Measurements from ENCODE around the gene SCN3A.

The SCN3A gene

GRCh38 chr2:165237056-165237455 lies 33.2 kb upstream of the SCN3A start:
- no peak for ATAC-seq (ENCODE audit: insufficient read depth, low read depth)
- Histone ChIP-seq H3K4me2 (ENCODE audit: insufficient read depth, low read length) (no peak overlapping the region), H4K20me1 (ENCODE audit: insufficient read depth, low read length) (no peaks in the 10 kb centered on the region), H3K4me3 (ENCODE audit: low read depth in 1 of 2, low read length in 2 of 2) (no peak overlapping the region), H3K9ac (ENCODE audit: low read depth, low read length) (no peak overlapping the region), H3K9me3 (ENCODE audit: insufficient read depth, low read length, severe bottlenecking) (no peaks in the 10 kb centered on the region), H3K36me3 (ENCODE audit: insufficient read depth, low read length) (no peaks in the 10 kb centered on the region), H3K27me3 (ENCODE audit: insufficient read depth, low read length, poor library complexity) (no peaks in the 10 kb centered on the region), H3K27ac (ENCODE audit: low read length) (no peak overlapping the region), H3K4me1 (ENCODE audit: insufficient read depth, low read length) (no peaks in the 10 kb centered on the region), H2AFZ (ENCODE audit: low read depth, low read length) (no peak overlapping the region), H3K79me2 (ENCODE audit: insufficient read depth, low read length) (no peaks in the 10 kb centered on the region)
- TF ChIP-seq EZH2 (IDR thresholded peaks at IDR 0.05; ENCODE audit: borderline replicate concordance, low read depth, low read length, severe bottlenecking): no peak
- TF ChIP-seq CTCF (IDR thresholded peaks at IDR 0.05; ENCODE audit: borderline replicate concordance, extremely low read depth, low read length, poor library complexity, severe bottlenecking): no peak
- no peak for DNase-seq

- DNase-seq (no peak), ATAC-seq (ENCODE audit: insufficient read depth, low read depth) (no peak)
- Histone ChIP-seq H3K9ac (ENCODE audit: low read depth, low read length) (no peak overlapping the region), H4K20me1 (ENCODE audit: insufficient read depth, low read length) (no peaks in the 10 kb centered on the region), H3K4me2 (ENCODE audit: insufficient read depth, low read length) (no peak overlapping the region), H3K79me2 (ENCODE audit: insufficient read depth, low read length) (no peaks in the 10 kb centered on the region), H3K9me3 (ENCODE audit: insufficient read depth, low read length, severe bottlenecking) (no peaks in the 10 kb centered on the region), H3K27me3 (ENCODE audit: insufficient read depth, low read length, poor library complexity) (no peaks in the 10 kb centered on the region), H3K27ac (ENCODE audit: low read length) (no peak overlapping the region), H3K4me3 (ENCODE audit: low read depth in 1 of 2, low read length in 2 of 2) (no peak overlapping the region), H2AFZ (ENCODE audit: low read depth, low read length) (no peak overlapping the region), H3K4me1 (ENCODE audit: insufficient read depth, low read length) (no peaks in the 10 kb centered on the region), H3K36me3 (ENCODE audit: insufficient read depth, low read length) (no peaks in the 10 kb centered on the region)
- no peak for TF ChIP-seq EZH2 (IDR thresholded peaks at IDR 0.05; ENCODE audit: borderline replicate concordance, low read depth, low read length, severe bottlenecking)
- no peak for TF ChIP-seq CTCF (IDR thresholded peaks at IDR 0.05; ENCODE audit: borderline replicate concordance, extremely low read depth, low read length, poor library complexity, severe bottlenecking)
Observed at GRCh38 chr2:165227571-165227970, 23.7 kb upstream of the SCN3A start.

DNA sequence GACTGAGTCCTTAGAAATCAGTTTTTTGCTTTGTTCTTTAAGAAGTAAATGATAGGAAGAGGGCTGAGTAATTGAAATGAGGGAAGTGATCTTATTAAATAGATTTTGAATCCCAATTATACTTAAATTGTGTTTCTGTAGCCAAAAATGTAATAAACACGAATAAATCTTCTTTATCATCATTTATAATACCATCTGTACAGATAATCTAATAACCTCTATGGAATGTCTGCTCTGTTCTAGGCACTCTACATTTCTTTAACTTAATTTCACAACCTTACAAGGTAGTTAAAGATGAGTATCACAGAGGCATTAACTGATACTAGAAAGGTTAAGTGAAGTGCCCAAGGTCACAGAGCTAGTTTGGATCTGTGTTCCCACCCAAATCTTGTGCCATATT lies 21.1 kb upstream of the SCN3A start:
- ATAC-seq (ENCODE audit: insufficient read depth, low read depth) (no peak), DNase-seq (no peak)
- Histone ChIP-seq H4K20me1 (ENCODE audit: insufficient read depth, low read length) (no peaks in the 10 kb centered on the region), H3K9ac (ENCODE audit: low read depth, low read length) (no peak overlapping the region), H3K9me3 (ENCODE audit: insufficient read depth, low read length, severe bottlenecking) (no peaks in the 10 kb centered on the region), H2AFZ (ENCODE audit: low read depth, low read length) (no peak overlapping the region), H3K27me3 (ENCODE audit: insufficient read depth, low read length, poor library complexity) (no peaks in the 10 kb centered on the region), H3K36me3 (ENCODE audit: insufficient read depth, low read length) (no peaks in the 10 kb centered on the region), H3K4me2 (ENCODE audit: insufficient read depth, low read length) (no peak overlapping the region), H3K4me3 (ENCODE audit: low read depth in 1 of 2, low read length in 2 of 2) (no peak overlapping the region), H3K79me2 (ENCODE audit: insufficient read depth, low read length) (no peaks in the 10 kb centered on the region), H3K27ac (ENCODE audit: low read length) (no peak overlapping the region), H3K4me1 (ENCODE audit: insufficient read depth, low read length) (no peaks in the 10 kb centered on the region)
- TF ChIP-seq EZH2 (IDR thresholded peaks at IDR 0.05; ENCODE audit: borderline replicate concordance, low read depth, low read length, severe bottlenecking) (no peak), CTCF (IDR thresholded peaks at IDR 0.05; ENCODE audit: borderline replicate concordance, extremely low read depth, low read length, poor library complexity, severe bottlenecking) (no peak)

GRCh38 chr2:165219481-165219880 lies 15.6 kb upstream of the SCN3A start:
- no peak for TF ChIP-seq CTCF (IDR thresholded peaks at IDR 0.05; ENCODE audit: borderline replicate concordance, extremely low read depth, low read length, poor library complexity, severe bottlenecking)
- TF ChIP-seq EZH2 (IDR thresholded peaks at IDR 0.05; ENCODE audit: borderline replicate concordance, low read depth, low read length, severe bottlenecking): no peak
- no peaks in the 10 kb centered on the region for H3K4me1 ChIP-seq (ENCODE audit: insufficient read depth, low read length)
- H3K9ac ChIP-seq (ENCODE audit: low read depth, low read length): no peak overlapping the region
- no peak overlapping the region for H3K4me3 ChIP-seq (ENCODE audit: low read depth in 1 of 2, low read length in 2 of 2)
- H3K27ac ChIP-seq (ENCODE audit: low read length): no peak overlapping the region
- DNase-seq: no peak
- no peak overlapping the region for H2AFZ ChIP-seq (ENCODE audit: low read depth, low read length)
- H3K36me3 ChIP-seq (ENCODE audit: insufficient read depth, low read length): no peaks in the 10 kb centered on the region
- no peak overlapping the region for H3K4me2 ChIP-seq (ENCODE audit: insufficient read depth, low read length)
- no peaks in the 10 kb centered on the region for H3K27me3 ChIP-seq (ENCODE audit: insufficient read depth, low read length, poor library complexity)
- no peaks in the 10 kb centered on the region for H3K79me2 ChIP-seq (ENCODE audit: insufficient read depth, low read length)
- H4K20me1 ChIP-seq (ENCODE audit: insufficient read depth, low read length): no peaks in the 10 kb centered on the region
- H3K9me3 ChIP-seq (ENCODE audit: insufficient read depth, low read length, severe bottlenecking): no peaks in the 10 kb centered on the region
- no peak for ATAC-seq (ENCODE audit: insufficient read depth, low read depth)

All from DND-41 (cell line).